ENCODE measurements around the gene SORT1.

The SORT1 gene

DNA sequence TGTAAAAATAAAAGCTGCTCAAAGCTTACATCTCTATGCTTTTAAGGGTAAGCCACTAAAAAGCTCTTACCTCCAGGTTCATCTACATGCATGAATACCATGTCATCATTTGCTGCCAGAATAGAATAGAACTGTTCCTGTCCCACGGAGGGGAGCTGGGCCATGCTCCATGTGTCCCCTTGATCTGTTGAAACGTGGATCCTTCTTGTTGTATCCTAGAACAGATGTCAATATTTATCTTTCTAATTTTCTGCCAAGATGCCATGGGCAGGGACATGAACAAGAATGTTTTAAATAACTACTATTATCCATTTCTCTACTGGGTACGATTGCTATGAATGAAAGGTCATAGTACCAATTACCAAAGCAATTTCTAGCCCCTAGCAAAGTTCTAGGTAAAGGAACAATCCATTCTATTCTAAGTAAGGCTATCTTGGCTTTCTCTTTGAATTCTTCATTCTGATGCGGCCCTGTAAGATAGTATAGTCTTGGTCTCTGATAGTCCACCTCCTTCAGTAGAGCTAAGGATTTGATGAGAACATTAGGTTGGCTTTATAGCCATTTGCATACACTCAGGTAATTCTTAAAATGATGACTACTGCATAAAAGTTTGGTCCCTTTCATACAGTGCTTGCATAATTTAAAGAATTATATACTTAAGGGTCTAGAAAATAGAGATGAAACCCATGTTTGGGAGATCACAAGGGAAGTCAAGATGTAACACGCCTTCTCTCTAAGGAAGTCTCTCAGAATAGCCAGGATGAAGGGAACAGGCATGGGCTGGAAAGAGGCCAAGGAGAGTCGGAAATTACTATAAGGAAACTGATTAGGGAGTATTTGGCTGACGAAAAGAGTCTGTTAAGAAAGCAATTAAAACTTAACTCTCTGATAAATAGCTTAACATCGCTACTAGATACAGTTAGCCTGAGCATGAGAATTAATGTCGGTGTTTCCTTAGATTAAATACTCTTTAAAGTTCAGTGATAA, 55.5 kb downstream of the SORT1 start:
- H3K4me3 ChIP-seq (ENCODE audit: low read depth, low read length) = no peak overlapping the region
- H3K9me3 ChIP-seq (ENCODE audit: severe bottlenecking) = no peaks in the 10 kb centered on the region
- H3K36me3 ChIP-seq = peaks cover 72% of the 10 kb centered on the region
- H3K27ac ChIP-seq = no peak overlapping the region
- TF ChIP-seq, protein P1, sequence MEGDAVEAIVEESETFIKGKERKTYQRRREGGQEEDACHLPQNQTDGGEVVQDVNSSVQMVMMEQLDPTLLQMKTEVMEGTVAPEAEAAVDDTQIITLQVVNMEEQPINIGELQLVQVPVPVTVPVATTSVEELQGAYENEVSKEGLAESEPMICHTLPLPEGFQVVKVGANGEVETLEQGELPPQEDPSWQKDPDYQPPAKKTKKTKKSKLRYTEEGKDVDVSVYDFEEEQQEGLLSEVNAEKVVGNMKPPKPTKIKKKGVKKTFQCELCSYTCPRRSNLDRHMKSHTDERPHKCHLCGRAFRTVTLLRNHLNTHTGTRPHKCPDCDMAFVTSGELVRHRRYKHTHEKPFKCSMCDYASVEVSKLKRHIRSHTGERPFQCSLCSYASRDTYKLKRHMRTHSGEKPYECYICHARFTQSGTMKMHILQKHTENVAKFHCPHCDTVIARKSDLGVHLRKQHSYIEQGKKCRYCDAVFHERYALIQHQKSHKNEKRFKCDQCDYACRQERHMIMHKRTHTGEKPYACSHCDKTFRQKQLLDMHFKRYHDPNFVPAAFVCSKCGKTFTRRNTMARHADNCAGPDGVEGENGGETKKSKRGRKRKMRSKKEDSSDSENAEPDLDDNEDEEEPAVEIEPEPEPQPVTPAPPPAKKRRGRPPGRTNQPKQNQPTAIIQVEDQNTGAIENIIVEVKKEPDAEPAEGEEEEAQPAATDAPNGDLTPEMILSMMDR (IDR thresholded peaks at IDR 0.05; ENCODE audit: low read depth, low read length) = no peak
- no peaks in the 10 kb centered on the region for H3K27me3 ChIP-seq (ENCODE audit: insufficient read depth, low read depth, severe bottlenecking)
- no peak for DNase-seq

DNA sequence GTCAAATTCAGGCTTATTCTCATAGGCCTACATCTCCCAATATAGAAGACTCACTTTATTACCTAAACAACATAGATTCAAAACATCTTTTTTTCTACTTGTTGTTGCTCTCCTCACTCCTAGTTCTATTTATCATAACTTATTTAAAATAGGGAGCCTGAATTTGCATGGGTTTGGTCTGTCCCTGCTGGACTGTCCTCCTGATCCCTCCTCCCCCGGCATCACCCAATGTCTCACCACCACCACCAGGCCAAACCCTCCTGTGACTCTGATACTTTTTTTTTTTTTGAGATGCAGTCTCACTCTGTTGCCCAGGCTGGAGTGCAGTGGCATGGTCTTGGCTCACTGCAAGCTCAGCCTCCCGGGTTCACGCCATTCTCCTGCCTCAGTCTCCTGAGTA, 59.1 kb downstream of the SORT1 start:
- no peaks in the 10 kb centered on the region for H3K9me3 ChIP-seq (ENCODE audit: severe bottlenecking)
- H3K27ac ChIP-seq = no peak overlapping the region
- H3K27me3 ChIP-seq (ENCODE audit: insufficient read depth, low read depth, severe bottlenecking) = no peaks in the 10 kb centered on the region
- no peak overlapping the region for H3K4me3 ChIP-seq (ENCODE audit: low read depth, low read length)
- no peak for DNase-seq
- H3K36me3 ChIP-seq = peaks cover 79% of the 10 kb centered on the region
- TF ChIP-seq, protein P1 (IDR thresholded peaks at IDR 0.05; ENCODE audit: low read depth, low read length) = no peak

DNA sequence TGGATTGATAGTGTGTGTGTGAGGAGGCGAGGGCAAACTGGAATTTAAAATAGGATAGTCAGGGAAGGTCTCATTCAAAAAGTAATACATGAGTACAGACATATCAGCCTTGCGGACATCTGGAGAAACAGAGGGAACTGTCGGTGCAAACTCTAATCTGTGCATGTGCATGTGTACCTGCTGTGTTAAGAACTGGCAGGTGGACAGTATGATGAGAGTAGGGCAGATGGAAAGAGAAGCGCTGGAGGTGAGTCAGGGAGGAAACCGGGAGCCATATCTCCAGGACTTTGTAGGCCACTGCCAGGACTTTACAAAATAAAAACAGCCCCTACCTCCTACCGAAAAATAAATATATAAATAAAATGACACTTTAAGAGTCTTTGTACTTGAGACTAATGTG, 59.6 kb downstream of the SORT1 start:
- TF ChIP-seq, protein P1 (IDR thresholded peaks at IDR 0.05; ENCODE audit: low read depth, low read length) = no peak
- peaks cover 84% of the 10 kb centered on the region for H3K36me3 ChIP-seq
- H3K27ac ChIP-seq = no peak overlapping the region
- H3K9me3 ChIP-seq (ENCODE audit: severe bottlenecking) = no peaks in the 10 kb centered on the region
- H3K4me3 ChIP-seq (ENCODE audit: low read depth, low read length) = no peak overlapping the region
- no peak for DNase-seq
- no peaks in the 10 kb centered on the region for H3K27me3 ChIP-seq (ENCODE audit: insufficient read depth, low read depth, severe bottlenecking)

DNA sequence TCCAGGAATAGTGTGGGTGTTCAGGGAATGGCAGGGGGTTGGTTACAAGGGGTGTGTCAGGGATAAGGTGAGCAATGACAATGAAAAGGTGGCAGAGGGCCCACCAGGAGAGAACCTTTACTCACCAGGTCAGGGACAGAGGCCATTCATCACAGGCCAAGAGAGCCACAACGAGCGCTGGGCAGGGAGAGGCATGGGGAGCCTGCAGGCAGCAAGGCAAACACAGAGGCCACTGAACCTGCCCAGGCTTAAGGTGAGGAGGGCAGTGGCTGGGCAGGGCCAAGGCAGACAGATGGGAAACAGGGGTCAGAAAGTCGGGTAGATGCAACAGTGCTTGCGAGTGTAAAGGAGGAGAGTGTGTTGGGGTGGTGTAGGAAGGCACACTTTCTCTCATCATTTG, 62.6 kb downstream of the SORT1 start:
- Histone ChIP-seq H3K9me3 (ENCODE audit: severe bottlenecking) (peaks cover 16% of the 10 kb centered on the region), H3K27ac (no peak overlapping the region), H3K27me3 (ENCODE audit: insufficient read depth, low read depth, severe bottlenecking) (no peaks in the 10 kb centered on the region), H3K36me3 (peaks cover 91% of the 10 kb centered on the region), H3K4me3 (ENCODE audit: low read depth, low read length) (no peak overlapping the region)
- DNase-seq = no peak
- TF ChIP-seq, protein P1 (IDR thresholded peaks at IDR 0.05; ENCODE audit: low read depth, low read length) = no peak

DNA sequence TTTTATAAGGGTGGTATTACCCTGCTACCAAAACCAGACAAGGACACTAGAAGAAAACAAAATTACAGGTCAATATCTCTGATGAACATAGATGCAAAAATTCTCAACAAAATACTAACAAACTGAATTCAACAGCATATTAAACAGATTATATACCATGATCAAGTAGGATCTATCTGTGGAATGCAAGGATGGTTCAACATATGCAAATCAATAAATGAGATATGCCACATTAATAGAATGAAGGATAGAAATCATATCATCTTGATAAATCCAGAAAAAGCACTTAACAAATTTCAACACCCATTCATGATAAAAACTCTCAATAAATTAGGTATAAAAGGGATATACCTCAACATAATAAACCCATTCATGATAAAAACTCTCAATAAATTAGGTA, 66.6 kb downstream of the SORT1 start:
- TF ChIP-seq, protein P1 (IDR thresholded peaks at IDR 0.05; ENCODE audit: low read depth, low read length) = no peak
- H3K4me3 ChIP-seq (ENCODE audit: low read depth, low read length) = no peak overlapping the region
- no peaks in the 10 kb centered on the region for H3K27me3 ChIP-seq (ENCODE audit: insufficient read depth, low read depth, severe bottlenecking)
- peaks cover 76% of the 10 kb centered on the region for H3K36me3 ChIP-seq
- no peak overlapping the region for H3K27ac ChIP-seq
- DNase-seq = no peak
- H3K9me3 ChIP-seq (ENCODE audit: severe bottlenecking) = peaks cover 16% of the 10 kb centered on the region

Data from WERI-Rb-1 (cell line).